CD14-positive monocyte (primary cell): ENCODE data around the gene DHRS7B. TPM values are rescaled to one million over a fixed set of nuclear protein-coding genes. Genes with fewer than 3 reads are reported as not detected.
A peak's percentile ranks its signal among the peaks of the same experiment; 100 is the strongest.

Experiments used
- DNase-seq, 3 donors: peaks; one replicate each; pipeline ENCODE4 v3.0.0-alpha.2; 2011 to 2022
- H2AFZ ChIP-seq: 2 replicates; pipeline ENCODE4 v1.6.0; 2012; ENCODE audit warnings: mild to moderate bottlenecking, low read depth, low read length, inconsistent platforms; ENCODE audit not compliant: insufficient read depth, poor library complexity, severe bottlenecking
- H3K27ac ChIP-seq, 2 donors: 1 replicate in 1 of 2; 2 replicates in 1 of 2; pipeline ENCODE4 v1.5.1; 2012 to 2013; ENCODE audit warnings: low read length in 2 of 2, control low read depth in 1 of 2, inconsistent platforms in 1 of 2, low read depth in 1 of 2, mild to moderate bottlenecking in 1 of 2
- H3K27me3 ChIP-seq, 2 donors: one replicate each; pipeline versions ENCODE4 v1.6.0 to v1.6.1; 2011 to 2013; ENCODE audit warnings: low read length in 2 of 2; ENCODE audit not compliant: control insufficient read depth in 2 of 2, insufficient read depth in 2 of 2
- H3K36me3 ChIP-seq, 2 donors: replicated peaks in 1 of 2; 1 replicate in 1 of 2; 2 replicates in 1 of 2; pipeline versions ENCODE4 v1.5.1 to v1.6.1; 2012 to 2013; ENCODE audit warnings: low read length in 2 of 2, control low read depth in 1 of 2, inconsistent platforms in 1 of 2, mild to moderate bottlenecking in 1 of 2; ENCODE audit not compliant: insufficient read depth in 2 of 2, control insufficient read depth in 1 of 2
- H3K4me1 ChIP-seq, 2 donors: 1 replicate in 1 of 2; 2 replicates in 1 of 2; pipeline versions ENCODE4 v1.5.1 to v1.6.1; 2012 to 2013; ENCODE audit warnings: low read length in 2 of 2, control low read depth in 1 of 2, inconsistent platforms in 1 of 2, mild to moderate bottlenecking in 1 of 2, moderate library complexity in 1 of 2; ENCODE audit not compliant: insufficient read depth in 2 of 2, control insufficient read depth in 1 of 2
- H3K4me2 ChIP-seq: replicated peaks from 2 replicates; pipeline ENCODE3; 2012; ENCODE audit warnings: low read length, moderate library complexity, mild to moderate bottlenecking; ENCODE audit not compliant: poor library complexity, severe bottlenecking; ENCODE audit errors: extremely low read depth
- H3K4me3 ChIP-seq, 3 experiments: fragments of 200-600 bp in 1 of 3; sonication (generic) in 1 of 3; replicated peaks in 1 of 3; 1 replicate in 2 of 3; 2 replicates in 1 of 3; pipeline ENCODE4 v1.5.1; 2011 to 2013; ENCODE audit warnings: low read length in 3 of 3, mild to moderate bottlenecking in 3 of 3, control low read depth in 2 of 3, low read depth in 2 of 3, inconsistent platforms in 1 of 3, moderate library complexity in 1 of 3
- H3K79me2 ChIP-seq: 2 replicates; pipeline ENCODE4 v1.6.0; 2012; ENCODE audit warnings: mild to moderate bottlenecking, control low read depth, inconsistent platforms, low read length, moderate library complexity; ENCODE audit not compliant: insufficient read depth
- H3K9ac ChIP-seq: 2 replicates; pipeline ENCODE4 v1.6.0; 2017; ENCODE audit warnings: low read length, mild to moderate bottlenecking; ENCODE audit not compliant: insufficient read depth, poor library complexity, severe bottlenecking
- H3K9me3 ChIP-seq, 2 donors: replicated peaks in 1 of 2; 1 replicate in 1 of 2; 2 replicates in 1 of 2; pipeline versions ENCODE4 v1.5.1 to v1.6.1; 2012 to 2013; ENCODE audit warnings: low read length in 2 of 2, control low read depth in 1 of 2; ENCODE audit not compliant: control insufficient read depth in 1 of 2, insufficient read depth in 1 of 2
- H4K20me1 ChIP-seq: 2 replicates; pipeline ENCODE4 v1.6.0; 2012; ENCODE audit warnings: mild to moderate bottlenecking, low read length, control low read depth, moderate library complexity; ENCODE audit not compliant: insufficient read depth
- H3K27ac Mint-ChIP-seq, 7 donors: one replicate each; pipeline ENCODE4 v1.8.0; 2020; ENCODE audit warnings: mild to moderate bottlenecking in 7 of 7, mixed read lengths in 7 of 7, moderate library complexity in 6 of 7, inconsistent platforms in 2 of 7
- H3K27me3 Mint-ChIP-seq, 3 donors: one replicate each; pipeline ENCODE4 v1.8.0; 2021 to 2022; ENCODE audit warnings: low read depth in 3 of 3, mild to moderate bottlenecking in 3 of 3, mixed read lengths in 3 of 3, moderate library complexity in 3 of 3, inconsistent platforms in 1 of 3
- H3K36me3 Mint-ChIP-seq, 2 donors: one replicate each; pipeline ENCODE4 v1.8.0; 2020; ENCODE audit warnings: mixed read lengths in 2 of 2, inconsistent platforms in 1 of 2, mild to moderate bottlenecking in 1 of 2
- H3K4me1 Mint-ChIP-seq: one replicate; pipeline ENCODE4 v1.8.0; 2020; ENCODE audit warnings: mild to moderate bottlenecking, mixed read lengths
- H3K4me3 Mint-ChIP-seq, 2 donors: one replicate each; pipeline ENCODE4 v1.8.0; 2020; ENCODE audit warnings: mild to moderate bottlenecking in 2 of 2, mixed read lengths in 2 of 2, moderate library complexity in 1 of 2
- H3K9me3 Mint-ChIP-seq, 7 donors: one replicate each; pipeline ENCODE4 v1.8.0; 2020 to 2022; ENCODE audit warnings: mixed read lengths in 7 of 7, mild to moderate bottlenecking in 6 of 7, moderate library complexity in 6 of 7, inconsistent platforms in 2 of 7
- CTCF ChIP-seq: fragments of 200-600 bp; IDR thresholded peaks from one replicate; pipeline ENCODE4 v1.8.0; 2022; ENCODE audit warnings: antibody characterized with exemption, mild to moderate bottlenecking
- whole genome bisulfite sequencing: methylation state at CpG from one replicate; pipeline ENCODE4 v1.1.5; 2013; ENCODE audit warnings: missing lambda C conversion rate; ENCODE audit not compliant: insufficient coverage; 5-methylcytosine and 5-hydroxymethylcytosine counted together
- intact Hi-C, 2 donors: fragments of 100-400 bp; cut with micrococcal nuclease; formaldehyde crosslinking; loops; one replicate each; pipeline versions ENCODE4 v1.15.0 to v1.15.1; 2023
- polyA plus RNA-seq, 3 donors: library from polyadenylated mRNA; depleted of rRNA in 1 of 3; unstranded in 2 of 3; stranded (reverse) in 1 of 3; fragments of 300-500 nt in 2 of 3; fragments of >200 nt in 1 of 3; fragmentation: Illumina TruSeq in 2 of 3; gene quantifications; 1 replicate in 2 of 3; 2 replicates in 1 of 3; pipeline ENCODE4 v1.2.3, GENCODE V29; 2012 to 2021

Gene DHRS7B
- polyA plus RNA-seq, 3 donors: 23.2 to 37.8 (median 33.9) TPM

- Mint-ChIP-seq H3K36me3 (no peaks in the 10 kb centered on the region), H3K4me3 (peak overlapping the region; percentile 96 to 97), H3K27ac (peak overlapping the region; percentile 97 to 100 (median 99)), H3K27me3 (peaks cover 0 to 1% (median 0%) of the 10 kb centered on the region in 3 donors), H3K9me3 (no peaks in the 10 kb centered on the region), H3K4me1 (peaks cover 63% of the 10 kb centered on the region)
- peak overlapping the region; percentile 90 for H3K4me2 ChIP-seq
- peak overlapping the region in 1 of 2 donors; percentile 97 for H3K27ac ChIP-seq
- H3K4me1 ChIP-seq: peaks cover 62 to 73% of the 10 kb centered on the region in 2 donors
- WGBS: no CpG with 5 or more reads among the region's 6 CpGs
- intact Hi-C loops: loop anchor here (2.0 to 10.0 kb wide), 7 partner anchors 49 to 389 kb away; partner anchors contain the start of genes MAP2K3 (in 1 of the 2), NATD1 (in 1 of the 2) and TMEM11 (in 1 of the 2)
- peaks cover 54% of the 10 kb centered on the region for H3K79me2 ChIP-seq
- H2AFZ ChIP-seq: no peak overlapping the region
- no peaks in the 10 kb centered on the region for H3K9me3 ChIP-seq
- peak overlapping the region; percentile 94 for H3K9ac ChIP-seq
- H4K20me1 ChIP-seq: no peaks in the 10 kb centered on the region
- H3K36me3 ChIP-seq: no peaks in the 10 kb centered on the region
- TF ChIP-seq CTCF: no peak
- peak; percentile 35 to 59 (median 55) for DNase-seq
- H3K4me3 ChIP-seq: peak overlapping the region; percentile 66 to 90 (median 89)
- H3K27me3 ChIP-seq: no peaks in the 10 kb centered on the region
These were observed 902 bp upstream of the DHRS7B start for GRCh38 chr17:21125862-21126261.

GRCh38 chr17:21127509-21128077, 829 bp downstream of the DHRS7B start:
- H2AFZ ChIP-seq: peak overlapping the region; percentile 88
- H3K9me3 Mint-ChIP-seq: no peaks in the 10 kb centered on the region
- H3K4me1 ChIP-seq: peaks cover 78 to 90% of the 10 kb centered on the region in 2 donors
- H3K4me2 ChIP-seq: peak overlapping the region; percentile 90
- H3K36me3 Mint-ChIP-seq: no peaks in the 10 kb centered on the region
- no peak for TF ChIP-seq CTCF
- H3K27ac Mint-ChIP-seq: peak overlapping the region; percentile 97 to 100 (median 99)
- no peaks in the 10 kb centered on the region for H3K27me3 ChIP-seq
- intact Hi-C loops: loop anchor here (2.0 to 10.0 kb wide), 7 partner anchors 47 to 387 kb away; partner anchors contain the start of genes MAP2K3 (in 1 of the 2), NATD1 (in 1 of the 2) and TMEM11 (in 1 of the 2)
- peak overlapping the region; percentile 96 to 97 for H3K4me3 Mint-ChIP-seq
- H3K9me3 ChIP-seq: no peaks in the 10 kb centered on the region
- H4K20me1 ChIP-seq: no peaks in the 10 kb centered on the region
- DNase-seq: no peak
- H3K4me3 ChIP-seq: peak overlapping the region; percentile 66 to 90 (median 89)
- peaks cover 0 to 1% (median 0%) of the 10 kb centered on the region in 3 donors for H3K27me3 Mint-ChIP-seq
- H3K9ac ChIP-seq: peak overlapping the region; percentile 94
- no peaks in the 10 kb centered on the region for H3K36me3 ChIP-seq
- H3K79me2 ChIP-seq: peaks cover 70% of the 10 kb centered on the region
- H3K4me1 Mint-ChIP-seq: peaks cover 79% of the 10 kb centered on the region
- peak overlapping the region; percentile 97 to 99 for H3K27ac ChIP-seq
- WGBS: 0% methylated on average over 1 of the region's 9 CpGs
